ENCODE data around the gene MXRA5.
"Not testable (repeated sequence)": the region's sequence is repeated elsewhere in the genome, so short reads cannot be mapped to it uniquely, and the experiment has no call there.

MXRA5 gene

GRCh38 chrX:3286196-3286945 lies 60.1 kb downstream of the MXRA5 start:
- Histone ChIP-seq H3K4me3 (ENCODE audit: extremely low read depth, insufficient read depth, low read length, poor library complexity, severe bottlenecking) (no peak overlapping the region), H3K36me3 (ENCODE audit: control insufficient read depth, insufficient read depth, low read length) (no peaks in the 10 kb centered on the region), H3K4me1 (ENCODE audit: control insufficient read depth, insufficient read depth, low read length, poor library complexity, severe bottlenecking) (peaks cover 9% of the 10 kb centered on the region), H3K9me3 (ENCODE audit: control insufficient read depth, low read length) (no peaks in the 10 kb centered on the region), H3K27ac (ENCODE audit: low read depth, low read length, severe bottlenecking) (peak overlapping the region; percentile 82)
- WGBS, 2 experiments (ENCODE audit: insufficient coverage in 2 of 2) = 48 to 60% methylated on average over 1 to 6 of the region's 14 CpGs

GRCh38 chrX:3280706-3281105 lies 65.7 kb downstream of the MXRA5 start:
- Histone ChIP-seq H3K36me3 (ENCODE audit: control insufficient read depth, insufficient read depth, low read length) (no peaks in the 10 kb centered on the region), H3K4me3 (ENCODE audit: extremely low read depth, insufficient read depth, low read length, poor library complexity, severe bottlenecking) (no peak overlapping the region), H3K27ac (ENCODE audit: low read depth, low read length, severe bottlenecking) (no peak overlapping the region), H3K4me1 (ENCODE audit: control insufficient read depth, insufficient read depth, low read length, poor library complexity, severe bottlenecking) (no peaks in the 10 kb centered on the region), H3K9me3 (ENCODE audit: control insufficient read depth, low read length) (peaks cover 11% of the 10 kb centered on the region)
- WGBS, 2 experiments (ENCODE audit: insufficient coverage in 2 of 2) = no CpG with 5 or more reads among the region's 1 CpG

- not testable (repeated sequence) for H3K4me1 ChIP-seq (ENCODE audit: control insufficient read depth, insufficient read depth, low read length, poor library complexity, severe bottlenecking); H3K9me3 ChIP-seq (ENCODE audit: control insufficient read depth, low read length); H3K27ac ChIP-seq (ENCODE audit: low read depth, low read length, severe bottlenecking); H3K4me3 ChIP-seq (ENCODE audit: extremely low read depth, insufficient read depth, low read length, poor library complexity, severe bottlenecking); H3K36me3 ChIP-seq (ENCODE audit: control insufficient read depth, insufficient read depth, low read length)
- no CpG with 5 or more reads among the region's 1 CpG for WGBS, 2 experiments (ENCODE audit: insufficient coverage in 2 of 2)
Measured at GRCh38 chrX:3273668-3274067, 72.8 kb downstream of the MXRA5 start.

GRCh38 chrX:3271834-3272186 lies 74.6 kb downstream of the MXRA5 start:
- Histone ChIP-seq H3K9me3 (ENCODE audit: control insufficient read depth, low read length) (no peaks in the 10 kb centered on the region), H3K36me3 (ENCODE audit: control insufficient read depth, insufficient read depth, low read length) (no peaks in the 10 kb centered on the region), H3K4me1 (ENCODE audit: control insufficient read depth, insufficient read depth, low read length, poor library complexity, severe bottlenecking) (peaks cover 6% of the 10 kb centered on the region), H3K4me3 (ENCODE audit: extremely low read depth, insufficient read depth, low read length, poor library complexity, severe bottlenecking) (no peak overlapping the region), H3K27ac (ENCODE audit: low read depth, low read length, severe bottlenecking) (peak overlapping the region; percentile 86)
- 80% methylated on average over 1 of the region's 6 CpGs; no CpG with 5 or more reads in 1 of the 2 experiments for WGBS, 2 experiments (ENCODE audit: insufficient coverage in 2 of 2)

- Histone ChIP-seq H3K36me3 (ENCODE audit: control insufficient read depth, insufficient read depth, low read length) (no peaks in the 10 kb centered on the region), H3K9me3 (ENCODE audit: control insufficient read depth, low read length) (no peaks in the 10 kb centered on the region), H3K4me1 (ENCODE audit: control insufficient read depth, insufficient read depth, low read length, poor library complexity, severe bottlenecking) (peaks cover 6% of the 10 kb centered on the region), H3K27ac (ENCODE audit: low read depth, low read length, severe bottlenecking) (peak overlapping the region; percentile 86), H3K4me3 (ENCODE audit: extremely low read depth, insufficient read depth, low read length, poor library complexity, severe bottlenecking) (no peak overlapping the region)
- 74 to 91% methylated on average over 4 of the region's 12 CpGs for WGBS, 2 experiments (ENCODE audit: insufficient coverage in 2 of 2)
Measured at GRCh38 chrX:3271183-3271833, 75.1 kb downstream of the MXRA5 start.

GRCh38 chrX:3268829-3269228 lies 77.6 kb downstream of the MXRA5 start:
- WGBS, 2 experiments (ENCODE audit: insufficient coverage in 2 of 2) = 71 to 100% methylated on average over 1 of the region's 3 CpGs
- H3K4me1 ChIP-seq (ENCODE audit: control insufficient read depth, insufficient read depth, low read length, poor library complexity, severe bottlenecking) = peaks cover 9% of the 10 kb centered on the region
- no peak overlapping the region for H3K27ac ChIP-seq (ENCODE audit: low read depth, low read length, severe bottlenecking)
- no peaks in the 10 kb centered on the region for H3K9me3 ChIP-seq (ENCODE audit: control insufficient read depth, low read length)
- no peak overlapping the region for H3K4me3 ChIP-seq (ENCODE audit: extremely low read depth, insufficient read depth, low read length, poor library complexity, severe bottlenecking)
- no peaks in the 10 kb centered on the region for H3K36me3 ChIP-seq (ENCODE audit: control insufficient read depth, insufficient read depth, low read length)

GRCh38 chrX:3263681-3264126 lies 82.7 kb downstream of the MXRA5 start:
- WGBS, 2 experiments (ENCODE audit: insufficient coverage in 2 of 2) = 57% methylated on average over 1 of the region's 2 CpGs; no CpG with 5 or more reads in 1 of the 2 experiments

GRCh38 chrX:3262901-3263300 lies 83.6 kb downstream of the MXRA5 start:
- H3K36me3 ChIP-seq (ENCODE audit: control insufficient read depth, insufficient read depth, low read length) = no peaks in the 10 kb centered on the region
- peak overlapping the region; percentile 73 for H3K27ac ChIP-seq (ENCODE audit: low read depth, low read length, severe bottlenecking)
- no peak overlapping the region for H3K4me3 ChIP-seq (ENCODE audit: extremely low read depth, insufficient read depth, low read length, poor library complexity, severe bottlenecking)
- peaks cover 4% of the 10 kb centered on the region for H3K4me1 ChIP-seq (ENCODE audit: control insufficient read depth, insufficient read depth, low read length, poor library complexity, severe bottlenecking)
- WGBS, 2 experiments (ENCODE audit: insufficient coverage in 2 of 2) = no CpG with 5 or more reads among the region's 1 CpG
- H3K9me3 ChIP-seq (ENCODE audit: control insufficient read depth, low read length) = peaks cover 6% of the 10 kb centered on the region

More at GRCh38 chrX:3263681-3264126, 82.7 kb downstream of the MXRA5 start:
- Histone ChIP-seq H3K4me1 (ENCODE audit: control insufficient read depth, insufficient read depth, low read length, poor library complexity, severe bottlenecking) (peaks cover 4% of the 10 kb centered on the region), H3K9me3 (ENCODE audit: control insufficient read depth, low read length) (peaks cover 6% of the 10 kb centered on the region), H3K4me3 (ENCODE audit: extremely low read depth, insufficient read depth, low read length, poor library complexity, severe bottlenecking) (no peak overlapping the region), H3K36me3 (ENCODE audit: control insufficient read depth, insufficient read depth, low read length) (no peaks in the 10 kb centered on the region), H3K27ac (ENCODE audit: low read depth, low read length, severe bottlenecking) (peak overlapping the region; percentile 73)

All from mesodermal cell (in vitro differentiated cells).